8988T (cell line): Measurements from ENCODE around the gene ASTN2.
"Not testable (repeated sequence)": the region's sequence is repeated elsewhere in the genome, so short reads cannot be mapped to it uniquely, and the experiment has no call there.

Source experiments
- DNase-seq: peaks from one replicate; pipeline ENCODE4 v3.0.0; 2011

Gene ASTN2

GRCh38 chr9:116944714-116945534, 469.9 kb downstream of the ASTN2 start:
- no peak for DNase-seq

GRCh38 chr9:116943970-116944369, 470.9 kb downstream of the ASTN2 start:
- no peak for DNase-seq

GRCh38 chr9:116942593-116943061, 472.2 kb downstream of the ASTN2 start:
- no peak for DNase-seq

- DNase-seq, result no peak
Measured at GRCh38 chr9:116941266-116941665, 473.6 kb downstream of the ASTN2 start.

GRCh38 chr9:116940614-116941215, 474.1 kb downstream of the ASTN2 start:
- no peak for DNase-seq

GRCh38 chr9:116939614-116940013, 475.2 kb downstream of the ASTN2 start:
- DNase-seq, result no peak

GRCh38 chr9:116939161-116939560, 475.7 kb downstream of the ASTN2 start:
- no peak for DNase-seq

- no peak for DNase-seq
Measured at GRCh38 chr9:116937361-116937760, 477.5 kb downstream of the ASTN2 start.

- no peak for DNase-seq
Measured at GRCh38 chr9:116935149-116935897, 479.5 kb downstream of the ASTN2 start.

GRCh38 chr9:116934131-116934530, 480.7 kb downstream of the ASTN2 start:
- DNase-seq, result no peak

- no peak for DNase-seq
Measured at GRCh38 chr9:116933251-116933650, 481.6 kb downstream of the ASTN2 start.

- DNase-seq, result no peak
Measured at GRCh38 chr9:116929621-116930020, 485.2 kb downstream of the ASTN2 start.

- no peak for DNase-seq
Measured at GRCh38 chr9:116928884-116929283, 486.0 kb downstream of the ASTN2 start.

GRCh38 chr9:116928289-116928688, 486.6 kb downstream of the ASTN2 start:
- no peak for DNase-seq

GRCh38 chr9:116927726-116928125, 487.1 kb downstream of the ASTN2 start:
- no peak for DNase-seq

GRCh38 chr9:116925121-116925520, 489.7 kb downstream of the ASTN2 start:
- no peak for DNase-seq

- no peak for DNase-seq
Measured at GRCh38 chr9:116924462-116925110, 490.3 kb downstream of the ASTN2 start.

- not testable (repeated sequence) for DNase-seq
Measured at GRCh38 chr9:116917895-116918508, 496.9 kb downstream of the ASTN2 start.

- DNase-seq, result no peak
Measured at GRCh38 chr9:116913536-116913935, 501.3 kb downstream of the ASTN2 start.

- no peak for DNase-seq
Measured at GRCh38 chr9:116910201-116910600, 504.7 kb downstream of the ASTN2 start.

- DNase-seq, result no peak
Measured at GRCh38 chr9:116907989-116908388, 506.9 kb downstream of the ASTN2 start.

- DNase-seq, result no peak
Measured at GRCh38 chr9:116905171-116905588, 509.7 kb downstream of the ASTN2 start.

- DNase-seq, result no peak
Measured at GRCh38 chr9:116904165-116904564, 510.7 kb downstream of the ASTN2 start.
